ENCODE data around the gene C20orf144.

GRCh38 chr20:33626190-33626589 lies 35.9 kb upstream of the C20orf144 start:
- TF ChIP-seq CTCF (IDR thresholded peaks at IDR 0.05), result no peak
- no peak for TF ChIP-seq POLR2A (IDR thresholded peaks at IDR 0.05)
- no peak for TF ChIP-seq EP300 (IDR thresholded peaks at IDR 0.05)
